Stimulated activated CD4-positive, alpha-beta T cell treated with anti-CD3 and anti-CD28 coated beads, Interleukin-4, amount 100 ng/mL, for 4 hours (primary cell): ENCODE measurements around the gene GNG4.
"Not testable (repeated sequence)": the region's sequence is repeated elsewhere in the genome, so short reads cannot be mapped to it uniquely, and the experiment has no call there.

Experiments used
- DNase-seq, 2 experiments: peaks; one replicate each; pipeline ENCODE4 v3.0.0-alpha.2; 2020

GNG4 gene

GRCh38 chr1:235579891-235580290, 69.7 kb downstream of the GNG4 start:
- DNase-seq: no peak

- DNase-seq: no peak
Observed at GRCh38 chr1:235575597-235575996, 74.0 kb downstream of the GNG4 start.

GRCh38 chr1:235573880-235574279, 75.7 kb downstream of the GNG4 start:
- DNase-seq: no peak

- not testable (repeated sequence) for DNase-seq
Observed at GRCh38 chr1:235572971-235573370, 76.6 kb downstream of the GNG4 start.

GRCh38 chr1:235571482-235571881, 78.1 kb downstream of the GNG4 start:
- DNase-seq: no peak

- no peak for DNase-seq
Observed at GRCh38 chr1:235567812-235568503, 81.6 kb downstream of the GNG4 start.

GRCh38 chr1:235566084-235566483, 83.5 kb downstream of the GNG4 start:
- DNase-seq: no peak

- DNase-seq: no peak
Observed at GRCh38 chr1:235563513-235564061, 86.0 kb downstream of the GNG4 start.

GRCh38 chr1:235562589-235562988, 87.0 kb downstream of the GNG4 start:
- DNase-seq: no peak

GRCh38 chr1:235558621-235559169, 90.9 kb downstream of the GNG4 start:
- DNase-seq: no peak

GRCh38 chr1:235557495-235557894, 92.1 kb downstream of the GNG4 start:
- DNase-seq: peak in 1 of 2 experiments; percentile 5

GRCh38 chr1:235556807-235557206, 92.8 kb downstream of the GNG4 start:
- no peak for DNase-seq

GRCh38 chr1:235553112-235553551, 96.5 kb downstream of the GNG4 start:
- no peak for DNase-seq

- DNase-seq: no peak
Observed at GRCh38 chr1:235552146-235552716, 97.4 kb downstream of the GNG4 start.

- DNase-seq: no peak
Observed at GRCh38 chr1:235549351-235550139, 100.0 kb downstream of the GNG4 start.

GRCh38 chr1:235546369-235547155, 103.0 kb downstream of the GNG4 start:
- DNase-seq: not testable (repeated sequence)

GRCh38 chr1:235545292-235545930, 104.2 kb downstream of the GNG4 start:
- no peak for DNase-seq

- DNase-seq: not testable (repeated sequence)
Observed at GRCh38 chr1:235542845-235543244, 106.7 kb downstream of the GNG4 start.

- no peak for DNase-seq
Observed at GRCh38 chr1:235533476-235534168, 116.0 kb downstream of the GNG4 start.

- DNase-seq: no peak
Observed at GRCh38 chr1:235532360-235532759, 117.2 kb downstream of the GNG4 start.

GRCh38 chr1:235527196-235527814, 122.3 kb downstream of the GNG4 start:
- DNase-seq: no peak
